ENCODE results near the gene GPR146. TPM values are rescaled to one million over a fixed set of nuclear protein-coding genes. Genes with fewer than 3 reads are reported as not detected.

GPR146 gene
- total RNA-seq, 4 donors from 2014 or later: 26.9 to 61.7 (median 39.0) TPM

GRCh38 chr7:1055956-1056784 lies 11.8 kb downstream of the GPR146 start:
- intact Hi-C loops (cut with DNase I; ENCODE audit: low total_unique reads): no loop called here
- DNase-seq (ENCODE audit: low spot score in 2 of 2): no peak
- no peak overlapping the region for H3K4me3 ChIP-seq (ENCODE audit: low read depth, poor library complexity, severe bottlenecking)
- 65 to 86% methylated on average over 16 to 34 of the region's 36 CpGs for WGBS, 2 donors
- TF ChIP-seq CTCF (IDR thresholded peaks at IDR 0.05) (no peak), POLR2A (IDR thresholded peaks at IDR 0.05) (no peak)

DNA sequence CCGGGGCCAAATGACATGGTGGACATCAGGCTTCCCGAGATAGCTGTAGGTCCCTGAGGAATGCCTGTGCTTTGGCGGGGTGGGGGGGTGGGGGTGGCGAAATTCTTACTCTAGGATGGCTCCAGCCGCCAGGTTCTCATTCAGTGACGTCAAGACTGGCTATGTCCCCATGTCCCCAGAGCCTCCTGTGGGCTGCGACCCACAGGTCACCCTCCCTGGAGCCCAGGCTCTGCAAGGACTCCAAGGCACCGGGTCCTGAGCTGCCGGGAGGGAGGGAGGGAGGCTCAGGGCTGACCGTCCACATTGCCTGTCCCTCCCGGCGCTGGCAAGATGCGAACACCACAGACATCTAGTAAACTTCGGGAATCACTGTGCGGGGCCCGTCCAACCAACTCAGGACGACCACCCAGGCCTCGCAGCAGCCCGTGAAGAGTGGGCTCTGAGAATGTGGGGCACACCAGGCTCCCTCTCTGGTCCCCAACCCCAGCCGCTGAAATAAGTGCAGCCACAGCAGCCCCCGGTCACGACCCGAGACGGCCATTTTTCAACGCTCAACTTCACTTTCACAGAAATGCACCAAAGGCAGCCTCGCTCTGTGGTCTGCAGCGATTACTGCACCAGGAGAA lies 12.6 kb downstream of the GPR146 start:
- intact Hi-C loops (cut with DNase I; ENCODE audit: low total_unique reads): no loop called here
- TF ChIP-seq POLR2A (IDR thresholded peaks at IDR 0.05) (no peak), CTCF (IDR thresholded peaks at IDR 0.05) (no peak)
- 92 to 95% methylated on average over 19 to 23 of the region's 27 CpGs for WGBS, 2 donors
- no peak overlapping the region for H3K4me3 ChIP-seq (ENCODE audit: low read depth, poor library complexity, severe bottlenecking)
- DNase-seq (ENCODE audit: low spot score in 2 of 2): no peak

- intact Hi-C loops (cut with DNase I; ENCODE audit: low total_unique reads): no loop called here
- TF ChIP-seq CTCF (IDR thresholded peaks at IDR 0.05): no peak
- no peak for TF ChIP-seq POLR2A (IDR thresholded peaks at IDR 0.05)
- 96% methylated on average over 39 to 62 of the region's 62 CpGs for WGBS, 2 donors
- H3K4me3 ChIP-seq (ENCODE audit: low read depth, poor library complexity, severe bottlenecking): no peak overlapping the region
- DNase-seq (ENCODE audit: low spot score in 2 of 2): no peak
These were observed 13.3 kb downstream of the GPR146 start for GRCh38 chr7:1057416-1058291.

DNA sequence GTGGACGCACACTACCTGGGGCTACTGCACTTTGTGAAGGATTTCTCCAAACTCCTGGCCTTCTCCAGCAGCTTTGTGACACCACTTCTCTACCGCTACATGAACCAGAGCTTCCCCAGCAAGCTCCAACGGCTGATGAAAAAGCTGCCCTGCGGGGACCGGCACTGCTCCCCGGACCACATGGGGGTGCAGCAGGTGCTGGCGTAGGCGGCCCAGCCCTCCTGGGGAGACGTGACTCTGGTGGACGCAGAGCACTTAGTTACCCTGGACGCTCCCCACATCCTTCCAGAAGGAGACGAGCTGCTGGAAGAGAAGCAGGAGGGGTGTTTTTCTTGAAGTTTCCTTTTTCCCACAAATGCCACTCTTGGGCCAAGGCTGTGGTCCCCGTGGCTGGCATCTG lies 14.0 kb downstream of the GPR146 start:
- TF ChIP-seq POLR2A (IDR thresholded peaks at IDR 0.05): no peak
- TF ChIP-seq CTCF (IDR thresholded peaks at IDR 0.05): no peak
- WGBS, 2 donors: 90 to 92% methylated on average over 13 of the region's 13 CpGs
- intact Hi-C loops (cut with DNase I; ENCODE audit: low total_unique reads): no loop called here
- H3K4me3 ChIP-seq (ENCODE audit: low read depth, poor library complexity, severe bottlenecking): no peak overlapping the region
- DNase-seq (ENCODE audit: low spot score in 2 of 2): no peak

DNA sequence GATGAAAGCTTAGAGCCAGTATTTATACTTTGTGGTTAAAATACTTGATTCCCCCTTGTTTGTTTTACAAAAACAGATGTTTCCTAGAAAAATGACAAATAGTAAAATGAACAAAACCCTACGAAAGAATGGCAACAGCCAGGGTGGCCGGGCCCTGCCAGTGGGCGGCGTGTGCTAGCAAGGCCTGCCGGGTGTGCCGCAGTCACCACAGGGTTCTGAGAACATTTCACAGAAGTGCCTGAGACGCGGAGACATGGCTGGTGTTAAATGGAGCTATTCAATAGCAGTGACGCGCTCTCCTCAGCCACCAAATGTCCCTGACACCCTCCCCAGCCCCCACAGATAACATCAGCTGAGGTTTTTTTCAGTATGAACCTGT lies 14.5 kb downstream of the GPR146 start:
- TF ChIP-seq CTCF (IDR thresholded peaks at IDR 0.05) (no peak), POLR2A (IDR thresholded peaks at IDR 0.05) (no peak)
- WGBS, 2 donors: 47 to 64% methylated on average over 10 of the region's 10 CpGs
- H3K4me3 ChIP-seq (ENCODE audit: low read depth, poor library complexity, severe bottlenecking): no peak overlapping the region
- peak in 1 of 2 donors; percentile 88 for DNase-seq (ENCODE audit: low spot score in 2 of 2)
- intact Hi-C loops (cut with DNase I; ENCODE audit: low total_unique reads): no loop called here

Measured in lower leg skin (tissue), 4 donors.